Mucosa of stomach (tissue), 1 donor: ENCODE results near the gene ERICH4.
A peak's percentile ranks its signal among the peaks of the same experiment; 100 is the strongest.

Experiments used
- H3K27me3 ChIP-seq: one replicate; pipeline ENCODE4 v1.7.0; 2013; ENCODE audit warnings: mild to moderate bottlenecking, low read length; ENCODE audit not compliant: control insufficient read depth, insufficient read depth
- H3K36me3 ChIP-seq: one replicate; pipeline ENCODE4 v1.7.0; 2013; ENCODE audit warnings: low read length; ENCODE audit not compliant: control insufficient read depth, insufficient read depth
- H3K4me1 ChIP-seq: one replicate; pipeline ENCODE4 v1.7.0; 2013; ENCODE audit warnings: mild to moderate bottlenecking, low read length; ENCODE audit not compliant: control insufficient read depth, insufficient read depth
- H3K4me3 ChIP-seq: one replicate; pipeline ENCODE4 v1.7.0; 2013; ENCODE audit warnings: low read length
- H3K9ac ChIP-seq: one replicate; pipeline ENCODE4 v1.7.0; 2013; ENCODE audit warnings: mild to moderate bottlenecking, low read length, moderate library complexity
- H3K9me3 ChIP-seq: one replicate; pipeline ENCODE4 v1.7.0; 2013; ENCODE audit warnings: mild to moderate bottlenecking, low read length, moderate library complexity; ENCODE audit not compliant: control insufficient read depth
- donor health status: Pancreatic carcinoma.

Gene ERICH4

GRCh38 chr19:41442473-41443355, at the start of gene ERICH4:
Gene ERICH4 (plus strand): TSS chr19:41443156. CDS start chr19:41443170, 14 bp downstream.
- Histone ChIP-seq H3K9ac (no peak within 1 kb of the TSS), H3K27me3 (peaks cover 4% of the 10 kb centered on the region), H3K4me1 (peaks cover 7% of the 10 kb centered on the region), H3K36me3 (no peaks in the 10 kb centered on the region), H3K9me3 (no peaks in the 10 kb centered on the region), H3K4me3 (no peak within 1 kb of the TSS)

GRCh38 chr19:41395355-41395754, 47.6 kb upstream of the ERICH4 start:
- no peak overlapping the region for H3K4me3 ChIP-seq
- no peaks in the 10 kb centered on the region for H3K9me3 ChIP-seq
- H3K27me3 ChIP-seq: no peaks in the 10 kb centered on the region
- H3K9ac ChIP-seq: no peak overlapping the region
- H3K4me1 ChIP-seq: peaks cover 8% of the 10 kb centered on the region
- H3K36me3 ChIP-seq: no peaks in the 10 kb centered on the region

- Histone ChIP-seq H3K27me3 (no peaks in the 10 kb centered on the region), H3K4me3 (peak within 1 kb of the TSS; percentile 95), H3K9ac (peak within 1 kb of the TSS; percentile 88), H3K9me3 (no peaks in the 10 kb centered on the region), H3K4me1 (peaks cover 8% of the 10 kb centered on the region), H3K36me3 (no peaks in the 10 kb centered on the region)
Measured at GRCh38 chr19:41397086-41398049, 45.6 kb upstream of the ERICH4 start, which contains the start of the genes BCKDHA and EXOSC5. Gene BCKDHA (plus strand): TSS chr19:41397818. CDS start chr19:41397828, 10 bp downstream. Gene EXOSC5 (minus strand): TSS chr19:41397359. CDS start chr19:41397328, 31 bp downstream.

GRCh38 chr19:41398050-41398418, 44.9 kb upstream of the ERICH4 start:
- peaks cover 8% of the 10 kb centered on the region for H3K4me1 ChIP-seq
- H3K36me3 ChIP-seq: peaks cover 1% of the 10 kb centered on the region

GRCh38 chr19:41398598-41398997, 44.4 kb upstream of the ERICH4 start:
- peaks cover 7% of the 10 kb centered on the region for H3K36me3 ChIP-seq
- H3K9ac ChIP-seq: peak overlapping the region; percentile 88
- peaks cover 8% of the 10 kb centered on the region for H3K4me1 ChIP-seq
- H3K27me3 ChIP-seq: no peaks in the 10 kb centered on the region
- H3K9me3 ChIP-seq: no peaks in the 10 kb centered on the region
- H3K4me3 ChIP-seq: peak overlapping the region; percentile 87

More at GRCh38 chr19:41398050-41398418, 44.9 kb upstream of the ERICH4 start:
- Histone ChIP-seq H3K27me3 (no peaks in the 10 kb centered on the region), H3K4me3 (peak overlapping the region; percentile 87), H3K9me3 (no peaks in the 10 kb centered on the region), H3K9ac (peak overlapping the region; percentile 88)

GRCh38 chr19:41399091-41399490, 43.9 kb upstream of the ERICH4 start:
- Histone ChIP-seq H3K27me3 (no peaks in the 10 kb centered on the region), H3K36me3 (peaks cover 7% of the 10 kb centered on the region), H3K9me3 (no peaks in the 10 kb centered on the region), H3K9ac (peak overlapping the region; percentile 88), H3K4me3 (no peak overlapping the region), H3K4me1 (peaks cover 8% of the 10 kb centered on the region)

- H3K4me1 ChIP-seq: peaks cover 8% of the 10 kb centered on the region
- no peak overlapping the region for H3K9ac ChIP-seq
- no peaks in the 10 kb centered on the region for H3K9me3 ChIP-seq
- H3K4me3 ChIP-seq: no peak overlapping the region
- no peaks in the 10 kb centered on the region for H3K27me3 ChIP-seq
- peaks cover 7% of the 10 kb centered on the region for H3K36me3 ChIP-seq
Measured at GRCh38 chr19:41399525-41399924, 43.4 kb upstream of the ERICH4 start.

GRCh38 chr19:41401483-41401882, 41.5 kb upstream of the ERICH4 start:
- H3K4me3 ChIP-seq: no peak overlapping the region
- H3K9me3 ChIP-seq: no peaks in the 10 kb centered on the region
- H3K9ac ChIP-seq: no peak overlapping the region
- H3K27me3 ChIP-seq: no peaks in the 10 kb centered on the region
- H3K36me3 ChIP-seq: peaks cover 7% of the 10 kb centered on the region
- peaks cover 8% of the 10 kb centered on the region for H3K4me1 ChIP-seq

GRCh38 chr19:41402010-41402409, 40.9 kb upstream of the ERICH4 start:
- peaks cover 8% of the 10 kb centered on the region for H3K4me1 ChIP-seq
- H3K36me3 ChIP-seq: peaks cover 7% of the 10 kb centered on the region
- H3K4me3 ChIP-seq: no peak overlapping the region
- H3K9ac ChIP-seq: no peak overlapping the region
- no peaks in the 10 kb centered on the region for H3K9me3 ChIP-seq
- no peaks in the 10 kb centered on the region for H3K27me3 ChIP-seq

- Histone ChIP-seq H3K4me3 (no peak overlapping the region), H3K4me1 (peaks cover 12% of the 10 kb centered on the region), H3K9ac (no peak overlapping the region), H3K27me3 (no peaks in the 10 kb centered on the region), H3K36me3 (peaks cover 7% of the 10 kb centered on the region), H3K9me3 (no peaks in the 10 kb centered on the region)
Measured at GRCh38 chr19:41403181-41403970, 39.6 kb upstream of the ERICH4 start.

- Histone ChIP-seq H3K9me3 (no peaks in the 10 kb centered on the region), H3K36me3 (peaks cover 7% of the 10 kb centered on the region), H3K4me1 (peaks cover 29% of the 10 kb centered on the region), H3K9ac (no peak overlapping the region), H3K4me3 (no peak overlapping the region), H3K27me3 (no peaks in the 10 kb centered on the region)
Measured at GRCh38 chr19:41405776-41406175, 37.2 kb upstream of the ERICH4 start.
